ENCODE measurements around the gene CYSLTR2.
A peak's percentile ranks its signal among the peaks of the same experiment; 100 is the strongest.

The CYSLTR2 gene, protein sequence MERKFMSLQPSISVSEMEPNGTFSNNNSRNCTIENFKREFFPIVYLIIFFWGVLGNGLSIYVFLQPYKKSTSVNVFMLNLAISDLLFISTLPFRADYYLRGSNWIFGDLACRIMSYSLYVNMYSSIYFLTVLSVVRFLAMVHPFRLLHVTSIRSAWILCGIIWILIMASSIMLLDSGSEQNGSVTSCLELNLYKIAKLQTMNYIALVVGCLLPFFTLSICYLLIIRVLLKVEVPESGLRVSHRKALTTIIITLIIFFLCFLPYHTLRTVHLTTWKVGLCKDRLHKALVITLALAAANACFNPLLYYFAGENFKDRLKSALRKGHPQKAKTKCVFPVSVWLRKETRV

GRCh38 chr13:48653472-48653939 is at the start of gene CYSLTR2:
TSS of gene CYSLTR2 (plus strand) at chr13:48653929. CDS start at chr13:48706818, 52,889 bp downstream.
- DNase-seq (ENCODE audit: low read depth), result peak; percentile 16

DNA sequence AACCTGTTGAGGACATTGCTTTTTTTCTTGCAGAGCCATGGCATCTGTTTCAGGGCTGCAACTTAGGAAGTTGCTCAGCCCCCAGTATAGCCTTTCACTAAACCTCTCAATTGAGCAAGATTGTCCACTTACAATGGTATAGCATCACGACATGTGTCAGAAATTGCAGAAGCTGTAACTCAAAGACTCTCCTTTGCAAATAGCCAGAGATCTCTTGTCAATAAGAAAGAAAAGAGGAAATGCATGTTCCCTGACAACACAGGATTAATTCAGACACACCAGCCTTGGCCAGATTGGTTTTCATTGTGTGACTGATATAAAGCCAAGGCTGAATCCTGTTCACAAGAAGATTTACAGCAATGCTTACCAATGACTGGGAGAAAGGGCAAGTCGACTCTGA is 38.7 kb upstream of the CYSLTR2 start:
- no peak for DNase-seq (ENCODE audit: low read depth)

DNA sequence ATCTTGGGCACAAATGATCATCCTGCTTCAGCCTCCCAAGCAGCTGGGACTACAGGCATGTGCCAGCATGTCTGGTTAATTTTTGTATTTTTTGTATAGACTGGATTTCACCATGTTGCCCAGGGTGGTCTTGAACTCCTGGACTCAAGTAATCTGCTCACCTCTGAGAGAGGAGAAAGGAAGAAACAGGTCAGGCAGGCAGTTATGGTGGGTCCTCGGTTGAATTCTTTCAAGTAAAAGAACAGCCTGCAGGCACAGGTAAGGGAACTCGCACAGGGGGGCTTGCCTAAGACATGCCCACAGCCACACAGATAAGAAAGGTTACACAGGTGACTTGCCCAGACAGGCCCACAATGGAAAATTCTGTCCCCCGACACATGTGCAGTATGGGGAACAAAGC is 34.8 kb upstream of the CYSLTR2 start:
- no peak for DNase-seq (ENCODE audit: low read depth)

DNA sequence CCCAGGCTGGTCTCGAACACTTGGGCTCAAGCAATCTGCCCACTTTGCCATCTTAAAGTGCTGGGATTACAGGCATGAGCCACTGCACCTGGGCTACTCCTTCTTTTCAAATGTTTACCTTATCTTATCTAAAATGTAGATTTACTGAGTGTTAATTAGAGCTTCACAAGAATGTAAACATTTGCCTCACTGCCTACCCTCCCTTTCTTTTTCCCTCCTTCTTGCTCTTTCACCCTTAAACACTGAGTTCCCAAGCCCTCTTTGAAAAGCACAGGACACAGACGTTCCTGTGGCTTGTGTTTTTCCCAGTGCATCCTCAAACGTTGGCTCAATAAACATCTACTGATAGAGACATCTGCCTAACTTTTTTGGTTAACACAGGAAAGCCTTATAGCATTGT is 32.7 kb upstream of the CYSLTR2 start:
- DNase-seq (ENCODE audit: low read depth), result no peak

GRCh38 chr13:48624016-48624415 is 29.7 kb upstream of the CYSLTR2 start:
- DNase-seq (ENCODE audit: low read depth), result no peak

DNA sequence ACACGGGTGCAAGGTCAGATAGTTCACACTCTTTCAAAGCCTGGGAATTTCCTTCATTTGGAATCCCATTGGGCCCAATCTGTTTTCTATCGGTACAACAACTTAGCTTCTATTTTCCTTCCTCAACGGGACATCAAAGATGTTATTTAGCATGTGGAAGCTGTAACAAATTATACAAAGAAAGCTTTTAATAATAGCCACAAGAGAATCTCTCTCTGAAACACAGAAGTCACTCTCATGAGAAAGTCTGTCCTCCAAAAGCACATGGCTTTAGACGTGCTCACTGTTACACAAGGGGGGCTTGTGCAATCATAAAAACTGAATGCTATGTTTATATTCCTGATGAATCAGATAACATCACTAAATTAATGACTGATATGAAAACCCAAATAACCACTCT is 28.9 kb upstream of the CYSLTR2 start:
- DNase-seq (ENCODE audit: low read depth), result no peak

- no peak for DNase-seq (ENCODE audit: low read depth)
These were observed 28.2 kb upstream of the CYSLTR2 start for GRCh38 chr13:48625413-48626076.

DNA sequence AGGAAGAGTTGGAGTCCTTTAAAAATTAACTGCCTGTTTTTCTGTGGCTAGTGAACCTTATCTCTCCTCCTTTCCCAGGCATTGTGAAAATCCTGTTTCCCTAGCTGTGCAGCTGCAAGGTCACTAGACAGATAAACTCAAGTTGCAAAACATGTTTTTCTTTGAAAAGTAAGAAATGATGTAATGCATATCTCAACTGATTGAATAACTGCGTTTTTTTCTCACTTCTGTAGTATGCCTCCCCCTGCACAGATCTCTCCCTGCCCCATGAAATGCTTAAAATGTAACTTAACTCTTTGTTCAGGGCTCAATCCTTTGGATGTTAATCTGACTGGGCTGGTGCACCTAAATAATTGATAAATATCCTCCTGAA is 27.7 kb upstream of the CYSLTR2 start:
- no peak for DNase-seq (ENCODE audit: low read depth)

DNA sequence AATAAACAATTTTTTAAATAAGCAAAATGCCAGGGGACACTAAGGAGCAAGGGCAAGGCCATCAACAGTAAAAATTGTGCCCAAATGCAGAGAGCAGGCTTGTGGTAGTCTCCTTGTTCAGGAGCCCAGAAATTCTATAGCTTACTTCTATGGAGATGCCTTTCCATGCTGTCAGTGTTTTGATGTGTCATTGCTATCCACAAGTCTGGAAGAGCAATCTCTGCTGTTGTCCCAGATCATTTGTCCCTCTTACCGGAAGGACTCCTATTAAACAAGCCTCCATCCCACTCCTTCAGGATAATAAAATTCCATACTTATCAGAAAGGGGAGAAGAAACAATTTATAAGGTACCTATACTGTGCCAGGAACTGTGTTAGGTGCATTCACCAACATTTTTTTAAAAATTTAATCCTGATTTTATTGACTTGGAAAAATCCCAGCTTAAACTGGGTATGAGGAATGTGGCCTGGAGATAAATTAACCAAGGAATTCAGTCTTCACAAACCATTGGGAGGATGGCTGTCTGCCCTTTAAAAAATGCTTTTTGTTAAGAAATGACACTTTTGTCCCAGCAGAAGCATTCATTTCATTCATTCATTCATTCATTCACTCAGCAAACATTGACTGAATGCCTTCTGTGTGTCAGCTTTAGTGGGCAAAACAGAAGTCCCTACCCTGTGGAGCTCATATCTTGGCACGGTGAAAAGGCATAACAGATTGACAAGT is 26.8 kb upstream of the CYSLTR2 start:
- DNase-seq (ENCODE audit: low read depth), result no peak

DNA sequence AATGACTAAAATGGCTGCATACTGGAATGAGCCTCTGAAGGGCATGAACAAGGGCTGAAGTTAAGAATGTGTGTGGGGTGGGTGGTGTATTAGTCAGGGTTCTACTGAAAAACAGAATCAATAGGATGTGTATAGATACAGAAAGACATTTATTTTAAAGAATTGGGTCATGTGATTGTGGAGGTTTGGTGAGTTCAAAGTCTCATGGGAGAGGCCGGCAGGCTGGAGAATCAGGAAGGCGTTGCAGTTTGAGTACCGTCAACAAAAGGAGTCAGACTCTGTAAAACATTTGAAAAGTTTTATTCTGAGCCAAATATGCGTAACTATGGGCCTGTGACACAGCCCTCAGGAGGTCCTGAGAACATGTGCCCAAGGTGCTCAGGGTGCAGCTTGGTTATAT is 24.5 kb upstream of the CYSLTR2 start:
- DNase-seq (ENCODE audit: low read depth), result no peak

- DNase-seq (ENCODE audit: low read depth), result no peak
These were observed 23.4 kb upstream of the CYSLTR2 start for GRCh38 chr13:48630291-48630690.

DNA sequence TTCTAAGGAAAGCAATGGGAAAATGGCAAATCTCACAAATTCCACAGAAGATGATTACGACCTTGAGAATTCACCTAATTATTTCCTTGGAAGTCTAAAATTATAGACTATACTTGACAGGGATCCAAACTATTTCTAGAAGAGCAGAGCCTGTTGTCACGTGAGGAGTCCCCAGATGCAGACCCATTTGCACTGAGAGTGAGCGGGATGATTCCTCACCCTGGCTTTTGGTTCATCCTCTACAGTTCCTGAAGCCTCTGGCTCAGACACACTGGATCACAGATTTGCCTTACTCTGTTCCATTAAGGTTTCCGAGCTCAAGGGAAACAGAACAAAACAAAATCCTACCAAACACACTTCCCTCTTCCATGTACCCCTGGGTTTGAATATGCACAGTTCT is 23.0 kb upstream of the CYSLTR2 start:
- DNase-seq (ENCODE audit: low read depth), result no peak

DNA sequence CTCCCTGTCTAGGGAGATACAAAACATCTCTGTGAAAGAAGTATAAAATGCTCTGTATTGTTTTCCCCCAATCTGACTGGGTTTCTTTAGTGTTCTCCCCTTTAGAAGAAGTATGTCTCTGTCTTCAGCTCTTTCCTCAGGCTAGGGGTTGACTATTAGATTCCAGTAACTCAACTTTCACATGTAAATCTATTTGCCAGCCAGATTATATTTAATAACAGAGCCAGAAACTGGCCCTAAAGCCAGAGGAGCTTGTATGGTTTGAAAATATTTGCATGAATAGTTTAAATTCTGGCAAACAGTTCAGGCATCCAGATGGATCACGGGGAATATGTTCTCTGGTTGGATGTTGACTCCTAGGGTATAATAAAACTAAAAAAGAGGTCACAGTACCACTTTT is 22.3 kb upstream of the CYSLTR2 start:
- DNase-seq (ENCODE audit: low read depth), result no peak

- no peak for DNase-seq (ENCODE audit: low read depth)
These were observed 20.0 kb upstream of the CYSLTR2 start for GRCh38 chr13:48633700-48634099.

- DNase-seq (ENCODE audit: low read depth), result no peak
These were observed 19.1 kb upstream of the CYSLTR2 start for GRCh38 chr13:48634636-48635035.

GRCh38 chr13:48635478-48635877 is 18.3 kb upstream of the CYSLTR2 start:
- no peak for DNase-seq (ENCODE audit: low read depth)

DNA sequence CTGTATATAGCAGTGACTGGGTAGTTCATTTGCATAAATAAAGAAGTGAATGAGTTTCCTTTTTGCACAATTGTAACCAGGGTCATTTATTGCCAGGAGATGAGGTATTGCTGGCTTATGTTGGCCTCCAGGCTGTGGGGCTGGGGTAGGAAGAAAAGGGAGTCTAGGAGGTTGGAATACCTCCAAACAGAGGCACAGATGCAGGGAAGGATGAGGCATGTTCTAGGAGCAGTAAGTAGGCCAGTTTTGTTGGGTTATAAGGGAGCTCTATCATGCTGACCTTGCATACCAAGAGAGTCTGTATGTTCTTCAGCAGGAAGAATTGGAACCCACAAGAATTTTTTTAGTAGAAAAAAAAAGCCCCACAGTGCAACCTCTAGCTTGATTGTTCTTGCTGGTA is 17.2 kb upstream of the CYSLTR2 start:
- DNase-seq (ENCODE audit: low read depth), result no peak

DNA sequence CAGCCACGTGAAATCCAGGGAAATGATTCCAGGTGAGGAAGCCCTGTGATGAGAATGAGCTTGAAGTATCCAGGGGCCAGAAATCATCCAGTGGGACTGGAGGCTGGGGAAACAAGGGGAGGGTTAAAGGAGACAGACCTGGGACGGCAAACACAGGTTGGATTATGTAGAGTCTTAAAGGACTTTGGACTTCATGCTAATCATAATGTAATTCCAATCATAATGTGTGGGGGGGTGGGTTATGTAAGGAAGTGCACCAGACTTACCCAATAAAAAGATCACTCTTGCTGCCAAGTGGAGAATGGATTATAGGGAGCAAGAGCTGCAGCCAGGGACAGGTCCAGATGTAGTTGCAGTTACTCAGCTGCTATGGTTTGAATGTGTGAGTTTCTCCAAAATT is 16.1 kb upstream of the CYSLTR2 start:
- no peak for DNase-seq (ENCODE audit: low read depth)

DNA sequence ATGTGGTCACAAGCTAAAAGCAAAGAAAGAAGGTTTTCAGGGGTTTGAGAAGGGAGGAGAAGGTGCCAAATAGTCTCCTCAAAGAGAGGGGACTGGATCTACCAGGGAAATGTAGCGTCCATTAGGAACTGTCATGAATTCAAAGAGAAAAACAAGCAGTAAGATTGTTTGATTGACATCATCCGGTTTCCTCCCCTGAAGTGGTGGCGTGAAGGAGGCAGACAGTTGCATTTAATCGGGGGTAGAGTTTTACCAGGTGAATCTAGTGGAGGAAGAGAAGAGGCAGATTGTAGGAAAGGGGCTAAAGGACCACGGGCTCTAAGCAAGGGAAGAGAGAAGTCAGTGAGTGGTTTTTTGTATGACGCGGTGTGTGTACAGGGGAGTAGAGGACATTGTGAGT is 13.0 kb upstream of the CYSLTR2 start:
- no peak for DNase-seq (ENCODE audit: low read depth)

DNA sequence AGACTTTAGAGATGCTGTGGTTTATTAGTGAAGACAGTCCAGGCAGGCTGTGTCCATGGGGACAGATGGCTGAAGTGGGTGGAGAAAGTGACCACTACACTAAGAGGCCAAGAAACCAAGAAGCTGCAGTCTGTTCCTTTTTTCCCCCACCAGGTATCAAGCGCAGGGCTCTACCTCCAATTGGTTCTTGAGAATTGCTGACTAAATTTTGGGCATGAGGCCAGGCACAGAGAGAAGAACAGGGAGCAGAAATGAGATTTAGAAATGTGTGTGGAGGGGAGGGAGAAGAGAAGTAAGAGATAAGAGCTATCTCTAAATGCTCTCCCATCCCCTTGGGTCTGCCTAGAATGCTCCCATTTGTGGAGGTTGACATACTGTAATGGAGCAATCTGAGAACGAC is 12.3 kb upstream of the CYSLTR2 start:
- no peak for DNase-seq (ENCODE audit: low read depth)

DNA sequence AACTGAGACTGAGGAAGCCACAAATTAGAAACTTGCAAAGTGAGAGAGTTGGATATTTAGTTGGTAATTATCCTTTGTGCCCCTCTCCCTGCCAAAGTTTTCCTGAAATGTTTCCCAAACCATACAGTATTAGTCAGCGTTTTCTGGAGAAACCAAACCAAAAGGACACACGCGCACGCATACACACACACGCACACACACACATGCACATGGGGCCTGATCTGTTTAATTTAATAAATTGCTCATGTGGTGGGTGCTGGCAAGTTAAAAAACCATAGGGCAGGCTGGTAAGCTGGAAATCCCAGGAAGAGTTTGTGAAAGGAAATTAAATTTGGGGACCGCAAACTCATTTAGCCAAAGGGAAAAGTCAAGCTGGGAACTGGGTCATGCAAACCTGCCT is 11.7 kb upstream of the CYSLTR2 start:
- no peak for DNase-seq (ENCODE audit: low read depth)

GRCh38 chr13:48643159-48643558 is 10.6 kb upstream of the CYSLTR2 start:
- DNase-seq (ENCODE audit: low read depth), result no peak

DNA sequence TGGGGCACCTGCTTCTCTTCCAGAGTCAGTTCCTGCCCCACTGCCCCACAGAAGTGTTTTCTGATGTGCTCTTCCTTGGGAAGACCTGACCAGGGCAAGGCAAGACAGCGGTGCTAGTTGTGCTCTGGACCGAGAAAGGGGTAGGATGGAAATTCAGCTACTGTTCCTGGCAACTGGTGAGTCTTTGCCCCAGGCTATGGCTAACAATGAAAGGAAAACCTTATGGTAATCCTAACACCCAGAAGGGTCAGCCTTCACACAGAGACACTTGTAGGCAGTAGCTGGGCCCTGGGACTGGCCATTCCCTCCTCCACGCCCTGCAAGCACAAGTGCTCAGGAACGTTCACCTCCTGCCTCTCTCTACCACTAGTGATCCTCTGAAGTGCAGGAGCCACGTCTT is 9.6 kb upstream of the CYSLTR2 start:
- DNase-seq (ENCODE audit: low read depth), result no peak

Measured in GM04504 (cell line).